COLO668 (cell line): ENCODE measurements around the gene TGFB1I1.
"Not testable (repeated sequence)": the region's sequence is repeated elsewhere in the genome, so short reads cannot be mapped to it uniquely, and the experiment has no call there.

Source experiments
- DNase-seq: peaks from one replicate; lab custom pipeline; 2025; ENCODE audit not compliant: unreplicated experiment; lab: John Stamatoyannopoulos, UW

Gene TGFB1I1

GRCh38 chr16:31471875-31472708 lies at the start of gene TGFB1I1:
TSS of gene TGFB1I1 (plus strand) at chr16:31472152. CDS start at chr16:31472189, 37 bp downstream.
- DNase-seq = peak; percentile 12

- DNase-seq = no peak
These were observed 48.7 kb upstream of the TGFB1I1 start for GRCh38 chr16:31423241-31423640.

- no peak for DNase-seq
These were observed 48.2 kb upstream of the TGFB1I1 start for GRCh38 chr16:31423801-31424200.

GRCh38 chr16:31427441-31428278 lies 44.3 kb upstream of the TGFB1I1 start:
- DNase-seq = no peak

- no peak for DNase-seq
These were observed 43.7 kb upstream of the TGFB1I1 start, which contains the start of gene COX6A2 for GRCh38 chr16:31428279-31428597. TSS of gene COX6A2 (minus strand) at chr16:31428360. CDS start at chr16:31428325, 35 bp downstream.

- no peak for DNase-seq
These were observed 43.2 kb upstream of the TGFB1I1 start for GRCh38 chr16:31428638-31429247.

GRCh38 chr16:31429314-31429713 lies 42.6 kb upstream of the TGFB1I1 start:
- DNase-seq = no peak

- no peak for DNase-seq
These were observed 42.2 kb upstream of the TGFB1I1 start for GRCh38 chr16:31429796-31430195.

- DNase-seq = no peak
These were observed 41.4 kb upstream of the TGFB1I1 start for GRCh38 chr16:31430380-31431052.

- peak; percentile 25 for DNase-seq
These were observed 36.4 kb upstream of the TGFB1I1 start for GRCh38 chr16:31435341-31436220.

- no peak for DNase-seq
These were observed 35.5 kb upstream of the TGFB1I1 start for GRCh38 chr16:31436221-31437045.

- DNase-seq = no peak
These were observed 33.5 kb upstream of the TGFB1I1 start for GRCh38 chr16:31438414-31438813.

- not testable (repeated sequence) for DNase-seq
These were observed 32.9 kb upstream of the TGFB1I1 start for GRCh38 chr16:31439023-31439422.

- no peak for DNase-seq
These were observed 32.4 kb upstream of the TGFB1I1 start for GRCh38 chr16:31439519-31439918.

GRCh38 chr16:31440516-31441184 lies 31.3 kb upstream of the TGFB1I1 start:
- DNase-seq = no peak

GRCh38 chr16:31441956-31442355 lies 30.0 kb upstream of the TGFB1I1 start:
- DNase-seq = no peak

GRCh38 chr16:31445931-31446330 lies 26.0 kb upstream of the TGFB1I1 start:
- not testable (repeated sequence) for DNase-seq

GRCh38 chr16:31451201-31451600 lies 20.8 kb upstream of the TGFB1I1 start:
- DNase-seq = no peak
